HG03280 (cell line): ENCODE results near the gene MYO1F.

Experiments used
- ATAC-seq: cut with Tn5 transposase; IDR thresholded peaks from one replicate; pipeline ENCODE4 v1.9.1; 2021; ENCODE audit warnings: mild to moderate bottlenecking, moderate library complexity; ENCODE audit not compliant: unreplicated experiment

The MYO1F gene

DNA sequence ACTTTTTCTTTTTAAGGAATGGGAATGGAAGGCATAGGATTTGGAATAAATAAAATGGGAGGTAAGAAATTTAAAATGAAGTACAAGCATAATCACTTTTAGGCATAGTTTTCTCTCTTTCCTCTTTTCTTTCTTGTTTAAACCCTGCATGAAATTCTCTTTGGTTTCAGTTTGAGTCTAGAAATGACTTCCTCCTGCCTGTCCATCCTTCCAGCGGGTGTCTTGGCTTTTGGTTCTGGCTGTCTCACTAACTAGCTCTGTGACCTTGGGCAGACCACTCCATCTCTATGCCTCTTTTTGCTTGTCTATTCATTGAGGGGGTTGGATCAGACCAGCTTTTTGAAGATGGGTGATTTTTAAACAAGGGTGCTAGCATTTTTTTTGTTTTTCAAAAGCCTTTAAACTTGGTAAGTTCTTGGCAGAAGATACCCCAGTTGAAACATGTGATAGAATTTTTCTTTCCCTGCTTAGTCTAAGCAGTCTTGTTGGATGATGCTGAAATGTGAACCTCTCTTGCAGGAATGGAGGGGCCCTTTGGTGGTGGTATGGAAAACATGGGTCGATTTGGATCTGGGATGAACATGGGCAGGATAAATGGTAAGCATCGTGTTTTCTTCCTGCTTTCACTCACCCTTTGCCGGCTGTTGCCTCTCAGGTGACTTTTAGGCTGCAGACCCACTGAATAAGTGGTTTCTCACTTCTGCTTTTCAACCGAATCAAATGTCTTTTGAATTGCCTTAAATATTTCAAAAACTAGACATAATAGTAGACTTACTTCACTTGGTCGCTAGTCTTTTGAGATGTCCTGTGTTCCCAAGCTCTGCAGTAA lies 103.4 kb downstream of the MYO1F start:
- ATAC-seq = no peak
